ENCODE results near the gene ARMC12. TPM values are rescaled to one million over a fixed set of nuclear protein-coding genes. Genes with fewer than 3 reads are reported as not detected.

Gene ARMC12
- total and polyA plus RNA-seq, 10 of the 15 experiments (the other 5 are each of a cell fraction or from before 2014, with no cell fraction given), result 0.10 to 1.6 (median 0.62) TPM

- Histone ChIP-seq H3K27ac (ENCODE audit: control insufficient read depth, insufficient read depth) (no peak overlapping the region), H2AFZ (ENCODE audit: control insufficient read depth, low read depth, low read length) (no peak overlapping the region), H3K27me3 (replicated peaks in 1 of 2; ENCODE audit: control insufficient read depth in 2 of 2, insufficient read depth in 2 of 2, low read length in 1 of 2) (no peaks in the 10 kb centered on the region), H4K20me1 (ENCODE audit: control insufficient read depth, insufficient read depth) (no peaks in the 10 kb centered on the region), H3K79me2 (ENCODE audit: control insufficient read depth, insufficient read depth, low read length) (no peaks in the 10 kb centered on the region), H3K36me3 (ENCODE audit: control insufficient read depth in 2 of 2, insufficient read depth in 2 of 2, low read length in 1 of 2) (no peaks in the 10 kb centered on the region), H3K4me1 (ENCODE audit: control insufficient read depth, insufficient read depth, low read length) (peaks cover 8% of the 10 kb centered on the region), H3K9ac (ENCODE audit: control insufficient read depth, insufficient read depth, low read length) (no peak overlapping the region), H3K9me3 (replicated peaks; ENCODE audit: control insufficient read depth, insufficient read depth, low read length) (no peaks in the 10 kb centered on the region), H3K4me2 (ENCODE audit: control insufficient read depth, insufficient read depth) (no peak overlapping the region), H3K4me3 (no peak overlapping the region)
- 93% methylated on average over 7 of the region's 7 CpGs for WGBS (ENCODE audit: insufficient coverage, insufficient replicate concordance, low lambda C conversion rate, missing lambda C conversion rate)
- ChIA-PET SMC1A (ENCODE audit: uncharacterized antibody, unreplicated experiment) (interaction anchor here (0.6 to 1.4 kb wide), 4 partner anchors 13 to 83 kb away, joined by 3 to 4 read pairs (median 3); no protein-coding TSS in a partner anchor), POLR2A (interaction anchor here (4.1 kb wide), 1 partner anchor 16 kb away, joined by 13 read pairs; no protein-coding TSS in a partner anchor), CTCF (interaction anchor here (0.6 to 3.1 kb wide), 2 partner anchors 25 to 88 kb away, joined by 3 to 15 read pairs; partner anchors contain the start of gene ARMC12), RAD21 (ENCODE audit: unreplicated experiment) (interaction anchor here (1.5 kb wide), 1 partner anchor 22 kb away, joined by 3 read pairs; no protein-coding TSS in a partner anchor)
- TF ChIP-seq KAT2A (conservative IDR thresholded peaks at IDR 0.05; ENCODE audit: control insufficient read depth, low read depth, low read length), result no peak
- TF ChIP-seq RELB (IDR thresholded peaks at IDR 0.05; ENCODE audit: low read depth), result no peak
- no peak for TF ChIP-seq ZNF687 (IDR thresholded peaks at IDR 0.05)
- BruUV-seq (replicated peaks), result no TSS peak
- DNase-seq (ENCODE audit: low read depth, low spot score) (no peak), ATAC-seq (no peak), FAIRE-seq (no peak)
- intact Hi-C loops (cut with micrococcal nuclease; ENCODE audit: unreplicated experiment) (no loop called here), in situ Hi-C loops (cut with MboI) (no loop called here)
Observed at GRCh38 chr6:35711731-35712130, 25.1 kb upstream of the ARMC12 start.

Measured in GM12878 (cell line).